SH-SY5Y (cell line): ENCODE measurements around the gene OR13F1.

Experiments
- GATA2 ChIP-seq: IDR thresholded peaks from 2 replicates; pipeline ENCODE4 v1.6.1; 2011; ENCODE audit warnings: mild to moderate bottlenecking, low read depth, low read length
- GATA3 ChIP-seq: IDR thresholded peaks from 2 replicates; pipeline ENCODE4 v1.6.1; 2011; ENCODE audit warnings: low read depth, mild to moderate bottlenecking, low read length, moderate library complexity

DNA sequence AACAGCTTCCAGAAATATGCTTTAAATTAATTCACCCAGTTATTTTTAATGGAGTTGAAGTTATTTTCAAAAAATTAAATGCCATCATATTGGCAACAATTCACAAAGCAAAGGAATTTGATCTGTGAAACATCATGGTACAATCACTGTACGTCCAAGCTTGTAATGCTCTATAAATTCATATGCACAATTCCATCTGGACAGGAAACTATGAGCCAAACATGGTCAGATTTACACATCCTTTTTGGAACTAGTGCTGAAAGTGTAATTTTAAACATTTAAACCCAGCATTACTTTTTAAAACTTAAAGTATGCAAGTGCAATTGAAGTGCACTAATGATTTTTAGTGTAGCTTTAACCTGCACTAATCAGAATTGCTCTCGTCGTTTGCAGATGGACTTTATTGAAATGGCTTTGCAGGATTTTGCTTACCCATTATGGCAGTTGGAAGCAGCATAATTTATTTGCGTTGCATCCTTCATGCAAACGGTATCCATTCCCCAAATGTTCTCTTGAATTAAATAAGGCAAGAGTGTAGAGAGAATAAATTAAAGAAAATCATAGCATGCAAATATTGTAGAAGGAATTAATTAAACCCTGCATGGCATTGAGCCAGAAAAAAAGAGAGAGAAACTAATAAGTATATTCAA lies 21.0 kb upstream of the OR13F1 start:
- no peak for TF ChIP-seq GATA3
- no peak for TF ChIP-seq GATA2
